ENCODE measurements around the gene SORBS1.

DNA sequence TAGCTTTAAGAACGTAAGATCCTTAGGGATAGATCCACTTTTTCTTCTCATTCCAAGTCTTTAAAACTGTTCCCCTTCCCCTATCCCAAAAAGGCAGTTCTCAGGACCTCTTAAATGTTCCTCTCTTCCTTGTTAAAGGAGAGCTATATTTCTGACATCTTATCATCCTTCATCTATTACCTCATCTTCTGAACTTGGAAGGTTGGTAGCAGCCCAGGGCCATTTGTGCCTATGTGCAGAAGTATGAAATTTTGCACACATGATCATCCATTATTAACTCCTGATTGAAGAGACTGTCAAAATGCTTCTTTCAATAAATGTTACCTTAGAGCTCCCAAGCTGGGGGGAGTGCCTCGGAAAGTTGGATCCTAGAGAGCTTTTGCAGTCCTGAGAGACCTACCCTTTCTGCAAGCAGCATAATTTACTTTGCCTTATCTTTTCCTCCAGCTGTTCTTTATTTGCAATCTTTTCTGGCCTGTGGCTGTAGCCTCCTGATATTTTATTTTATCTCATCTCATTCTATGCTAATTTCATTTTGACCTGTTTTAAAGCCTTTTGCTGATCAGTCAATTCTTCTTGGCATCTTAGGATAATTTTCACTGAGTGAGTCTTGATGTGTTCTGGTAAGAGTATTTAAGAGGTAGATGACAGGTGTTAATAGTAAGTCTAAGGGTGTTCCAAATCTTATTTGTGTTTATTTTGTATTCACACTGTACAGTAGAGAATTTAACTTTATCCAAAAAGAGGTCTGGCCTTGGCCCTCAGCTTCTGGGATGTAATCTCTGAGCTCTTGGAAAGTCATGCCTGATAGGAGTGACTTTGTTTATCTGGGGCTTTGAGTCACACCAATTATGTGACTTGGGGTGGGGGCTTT lies 135.3 kb downstream of the SORBS1 start:
- TF ChIP-seq, protein P1, sequence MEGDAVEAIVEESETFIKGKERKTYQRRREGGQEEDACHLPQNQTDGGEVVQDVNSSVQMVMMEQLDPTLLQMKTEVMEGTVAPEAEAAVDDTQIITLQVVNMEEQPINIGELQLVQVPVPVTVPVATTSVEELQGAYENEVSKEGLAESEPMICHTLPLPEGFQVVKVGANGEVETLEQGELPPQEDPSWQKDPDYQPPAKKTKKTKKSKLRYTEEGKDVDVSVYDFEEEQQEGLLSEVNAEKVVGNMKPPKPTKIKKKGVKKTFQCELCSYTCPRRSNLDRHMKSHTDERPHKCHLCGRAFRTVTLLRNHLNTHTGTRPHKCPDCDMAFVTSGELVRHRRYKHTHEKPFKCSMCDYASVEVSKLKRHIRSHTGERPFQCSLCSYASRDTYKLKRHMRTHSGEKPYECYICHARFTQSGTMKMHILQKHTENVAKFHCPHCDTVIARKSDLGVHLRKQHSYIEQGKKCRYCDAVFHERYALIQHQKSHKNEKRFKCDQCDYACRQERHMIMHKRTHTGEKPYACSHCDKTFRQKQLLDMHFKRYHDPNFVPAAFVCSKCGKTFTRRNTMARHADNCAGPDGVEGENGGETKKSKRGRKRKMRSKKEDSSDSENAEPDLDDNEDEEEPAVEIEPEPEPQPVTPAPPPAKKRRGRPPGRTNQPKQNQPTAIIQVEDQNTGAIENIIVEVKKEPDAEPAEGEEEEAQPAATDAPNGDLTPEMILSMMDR (conservative IDR thresholded peaks at IDR 0.05; ENCODE audit: low read length) = no peak
- TF ChIP-seq EZH2phosphoT487 (IDR thresholded peaks at IDR 0.05; ENCODE audit: borderline replicate concordance, low read depth, low read length) = no peak
